Endothelial cell of umbilical vein (primary cell): Measurements from ENCODE around the gene TM4SF20. TPM values are rescaled to one million over a fixed set of nuclear protein-coding genes. Genes with fewer than 3 reads are reported as not detected.
A peak's percentile ranks its signal among the peaks of the same experiment; 100 is the strongest.

Experiments used
- BruUV-seq: library from RNA; stranded (reverse); fragments of 400-500 nt; replicated peaks from 2 replicates; lab custom pipeline; 2021; lab: Mats Ljungman, UMichigan
- CTCF ChIA-PET: fragments of 300-600, 350-600 bp; sonication (Branson Sonifier 250); formaldehyde crosslinking; loops from one replicate; lab custom pipeline; 2021; ENCODE audit warnings: antibody characterized with exemption, inconsistent platforms; lab: Charles Lee
- POLR2A ChIA-PET: fragments of 300-600, 350-600 bp; sonication (Branson Sonifier 250); formaldehyde crosslinking; loops from one replicate; lab custom pipeline; 2021; ENCODE audit warnings: antibody characterized with exemption, inconsistent platforms; lab: Charles Lee
- DNase-seq: peaks from one replicate; pipeline ENCODE4 v3.0.0-alpha.2; 2011; ENCODE audit warnings: low read depth, low spot score
- FAIRE-seq: peaks from 2 replicates; lab custom pipeline; 2011; peaks lifted over from hg19 to GRCh38; lab: Jason Lieb, UNC
- H2AFZ ChIP-seq: 2 replicates; pipeline ENCODE4 v1.6.0; 2012; ENCODE audit warnings: low read depth, low read length, control low read depth, inconsistent platforms
- H3K27ac ChIP-seq: 2 replicates; pipeline ENCODE4 v1.5.1; 2011; ENCODE audit warnings: low read depth, mild to moderate bottlenecking, control low read depth, low read length, moderate library complexity; ENCODE audit not compliant: insufficient read depth
- H3K27me3 ChIP-seq, 2 experiments: 2 replicates each; pipeline versions ENCODE4 v1.6.0 to v1.6.1; 2011; ENCODE audit warnings: low read length in 2 of 2, mixed read lengths in 1 of 2; ENCODE audit not compliant: control insufficient read depth in 2 of 2, insufficient read depth in 2 of 2
- H3K36me3 ChIP-seq, 2 experiments: 2 replicates in 1 of 2; 3 replicates in 1 of 2; pipeline ENCODE4 v1.5.1; 2011; ENCODE audit warnings: low read length in 2 of 2, mild to moderate bottlenecking in 1 of 2, moderate library complexity in 1 of 2; ENCODE audit not compliant: control insufficient read depth in 2 of 2, insufficient read depth in 2 of 2; ENCODE audit errors: extremely low read depth in 1 of 2
- H3K4me1 ChIP-seq: 3 replicates; pipeline ENCODE4 v1.5.1; 2011; ENCODE audit warnings: mild to moderate bottlenecking, low read length; ENCODE audit not compliant: control insufficient read depth, insufficient read depth; ENCODE audit errors: extremely low read depth
- H3K4me2 ChIP-seq: 2 replicates; pipeline ENCODE4 v1.6.1; 2011; ENCODE audit warnings: low read length, control low read depth, mixed read lengths; ENCODE audit not compliant: insufficient read depth
- H3K4me3 ChIP-seq, 3 experiments: fragments of 200-600 bp in 1 of 3; sonication (generic), shearing (Covaris generic) in 1 of 3; replicated peaks in 1 of 3; 2 replicates each; pipeline ENCODE4 v1.5.1; 2011 to 2016; ENCODE audit warnings: control low read depth in 3 of 3, low read length in 3 of 3, mild to moderate bottlenecking in 2 of 3, inconsistent platforms in 1 of 3, low read depth in 1 of 3, moderate library complexity in 1 of 3; ENCODE audit not compliant: insufficient read depth in 1 of 3
- H3K79me2 ChIP-seq: 2 replicates; pipeline ENCODE4 v1.6.0; 2012; ENCODE audit warnings: low read length, inconsistent platforms; ENCODE audit not compliant: control insufficient read depth, insufficient read depth
- H3K9ac ChIP-seq: replicated peaks from 2 replicates; pipeline ENCODE3; 2011; ENCODE audit warnings: low read length, control low read depth; ENCODE audit not compliant: insufficient read depth; ENCODE audit errors: extremely low read depth
- H3K9me1 ChIP-seq: replicated peaks from 3 replicates; pipeline ENCODE4 v1.6.0; 2011; ENCODE audit warnings: mild to moderate bottlenecking, low read length; ENCODE audit not compliant: control insufficient read depth, insufficient read depth; ENCODE audit errors: extremely low read depth
- H3K9me3 ChIP-seq: replicated peaks from 2 replicates; pipeline ENCODE4 v1.5.1; 2012; ENCODE audit warnings: low read length, inconsistent platforms; ENCODE audit not compliant: control insufficient read depth, insufficient read depth
- H4K20me1 ChIP-seq: replicated peaks from 2 replicates; pipeline ENCODE3; 2011; ENCODE audit warnings: mild to moderate bottlenecking, low read length; ENCODE audit not compliant: control insufficient read depth, insufficient read depth; ENCODE audit errors: extremely low read depth
- EZH2 ChIP-seq: IDR thresholded peaks from 2 replicates; pipeline ENCODE4 v1.6.1; 2012; ENCODE audit warnings: borderline replicate concordance, low read depth, mild to moderate bottlenecking, moderate library complexity, low read length, inconsistent platforms; ENCODE audit not compliant: severe bottlenecking
- FOS ChIP-seq: IDR thresholded peaks from 2 replicates; pipeline ENCODE4 v1.6.1; 2011; ENCODE audit warnings: mild to moderate bottlenecking, low read length, moderate library complexity, borderline replicate concordance; ENCODE audit not compliant: insufficient read depth
- GATA2 ChIP-seq: IDR thresholded peaks from 2 replicates; pipeline ENCODE4 v1.7.0; 2011; ENCODE audit warnings: low read depth, mild to moderate bottlenecking, moderate library complexity, mixed read lengths, low read length; ENCODE audit not compliant: insufficient read length, insufficient read depth
- JUN ChIP-seq: IDR thresholded peaks from 2 replicates; pipeline ENCODE4 v1.6.1; 2011; ENCODE audit warnings: borderline replicate concordance, low read depth; ENCODE audit not compliant: insufficient read length, insufficient read depth
- MYC ChIP-seq: IDR thresholded peaks from one replicate; pipeline ENCODE4 v1.6.1; 2011; ENCODE audit warnings: mild to moderate bottlenecking, low read depth, low read length
- POLR2A ChIP-seq: IDR thresholded peaks from 2 replicates; pipeline ENCODE4 v1.6.1; 2012; ENCODE audit warnings: low read depth, mild to moderate bottlenecking, control low read depth, low read length
- POLR2AphosphoS5 ChIP-seq: IDR thresholded peaks from 2 replicates; pipeline ENCODE4 v1.6.1; 2012; ENCODE audit warnings: low read depth, mild to moderate bottlenecking, control low read depth, low read length, moderate library complexity; ENCODE audit not compliant: insufficient read depth
- dilution Hi-C: fragments of 300-500 bp; cut with MboI; formaldehyde crosslinking; loops from one replicate; pipeline ENCODE4 v1.15.0; 2019; ENCODE audit warnings: low sequenced_read_pairs; ENCODE audit not compliant: extremely low pct_ligation_motif_present
- intact Hi-C: fragments of 100-400 bp; cut with micrococcal nuclease; formaldehyde crosslinking; loops from one replicate; pipeline ENCODE4 v1.10.0; 2022
- polyA plus RNA-seq, 4 experiments: library from polyadenylated mRNA; depleted of rRNA in 3 of 4; stranded (reverse) in 3 of 4; unstranded in 1 of 4; fragments of >200 nt; gene quantifications; 2 replicates each; pipeline versions ENCODE4 v1.2.1 to v1.2.3, GENCODE V29; 2011 to 2012; ENCODE audit warnings: missing spikeins in 1 of 4
- total RNA-seq: library from RNA; stranded (reverse); gene quantifications from 2 replicates; pipeline ENCODE4 v1.2.3, GENCODE V29; 2021
- TF ChIP-seq, protein P1 (sequence below): IDR thresholded peaks from 2 replicates; pipeline ENCODE4 v1.6.1; 2011; ENCODE audit not compliant: insufficient read depth, insufficient read length
- TF ChIP-seq, protein P2 (sequence below), 2 donors: IDR thresholded peaks; 1 replicate in 1 of 2; 2 replicates in 1 of 2; pipeline ENCODE4 v1.5.1; 2011; ENCODE audit warnings: low read length in 2 of 2, mild to moderate bottlenecking in 2 of 2, moderate library complexity in 2 of 2, control low read depth in 1 of 2, inconsistent platforms in 1 of 2, low read depth in 1 of 2; ENCODE audit not compliant: insufficient read depth in 1 of 2; ENCODE audit errors: extremely low read depth in 1 of 2

Gene TM4SF20
- total and polyA plus RNA-seq, 2 donors (not counting 3 experiments of a cell fraction or from before 2014, with no cell fraction given), result not detected

DNA sequence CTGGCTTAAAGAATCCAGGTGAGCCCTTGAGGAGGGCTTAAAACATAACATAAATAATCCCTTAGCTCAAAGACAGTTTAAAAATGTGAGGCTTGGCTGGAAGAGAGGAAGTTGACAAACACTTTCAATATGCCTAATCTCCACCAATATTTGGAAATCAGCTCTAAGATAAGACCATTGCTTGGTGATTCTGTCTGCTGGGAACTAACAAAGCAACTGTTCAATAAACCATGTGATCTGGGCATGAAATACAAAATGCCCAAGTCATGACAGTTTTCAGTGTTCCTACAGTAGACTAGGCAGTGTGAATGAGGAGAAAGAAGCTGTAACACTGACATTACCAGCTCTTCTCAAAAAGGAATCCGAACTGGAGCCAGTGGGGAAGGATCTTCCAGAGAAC lies 43.4 kb downstream of the TM4SF20 start:
- ChIA-PET POLR2A (no interaction called here), CTCF (interaction anchor here (2.2 kb wide), 1 partner anchor 9 kb away, joined by 10 read pairs; no protein-coding TSS in a partner anchor)
- FAIRE-seq, result no peak
- no peaks in the 10 kb centered on the region for H3K27me3 ChIP-seq
- dilution Hi-C loops, result no loop called here
- H3K4me3 ChIP-seq, result no peak overlapping the region
- H3K27ac ChIP-seq, result no peak overlapping the region
- TF ChIP-seq MYC (no peak), EZH2 (no peak), POLR2A (no peak), FOS (no peak), GATA2 (no peak)
- TF ChIP-seq, protein P1, sequence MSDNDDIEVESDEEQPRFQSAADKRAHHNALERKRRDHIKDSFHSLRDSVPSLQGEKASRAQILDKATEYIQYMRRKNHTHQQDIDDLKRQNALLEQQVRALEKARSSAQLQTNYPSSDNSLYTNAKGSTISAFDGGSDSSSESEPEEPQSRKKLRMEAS, result no peak
- H3K9me1 ChIP-seq, result no peaks in the 10 kb centered on the region
- H3K4me1 ChIP-seq, result no peaks in the 10 kb centered on the region
- no TSS peak for BruUV-seq
- no peak for DNase-seq
- H3K79me2 ChIP-seq, result peaks cover 3% of the 10 kb centered on the region
- no peaks in the 10 kb centered on the region for H4K20me1 ChIP-seq
- no peak overlapping the region for H3K4me2 ChIP-seq
- H2AFZ ChIP-seq, result no peak overlapping the region
- no peak overlapping the region for H3K9ac ChIP-seq
- peaks cover 3% of the 10 kb centered on the region in 2 experiments for H3K36me3 ChIP-seq
- H3K9me3 ChIP-seq, result no peaks in the 10 kb centered on the region
- intact Hi-C loops, result no loop called here

GRCh38 chr2:227326783-227327182 lies 52.3 kb downstream of the TM4SF20 start:
- Histone ChIP-seq H3K9me1 (no peaks in the 10 kb centered on the region), H2AFZ (no peak overlapping the region), H3K4me3 (no peak overlapping the region), H3K27me3 (no peaks in the 10 kb centered on the region), H3K9me3 (no peaks in the 10 kb centered on the region), H3K79me2 (peaks cover 36% of the 10 kb centered on the region), H3K4me2 (peak overlapping the region; percentile 84), H3K4me1 (peaks cover 12% of the 10 kb centered on the region), H3K9ac (no peak overlapping the region), H4K20me1 (no peaks in the 10 kb centered on the region), H3K36me3 (peaks cover 0 to 1% of the 10 kb centered on the region in 2 experiments), H3K27ac (no peak overlapping the region)
- POLR2A ChIA-PET, result no interaction called here
- dilution Hi-C loops, result no loop called here
- no peak for DNase-seq
- FAIRE-seq, result no peak
- TF ChIP-seq, protein P1, result no peak
- TF ChIP-seq GATA2 (no peak), POLR2AphosphoS5 (no peak), POLR2A (no peak), MYC (no peak), JUN (no peak), FOS (no peak), EZH2 (no peak)
- TF ChIP-seq, protein P2, sequence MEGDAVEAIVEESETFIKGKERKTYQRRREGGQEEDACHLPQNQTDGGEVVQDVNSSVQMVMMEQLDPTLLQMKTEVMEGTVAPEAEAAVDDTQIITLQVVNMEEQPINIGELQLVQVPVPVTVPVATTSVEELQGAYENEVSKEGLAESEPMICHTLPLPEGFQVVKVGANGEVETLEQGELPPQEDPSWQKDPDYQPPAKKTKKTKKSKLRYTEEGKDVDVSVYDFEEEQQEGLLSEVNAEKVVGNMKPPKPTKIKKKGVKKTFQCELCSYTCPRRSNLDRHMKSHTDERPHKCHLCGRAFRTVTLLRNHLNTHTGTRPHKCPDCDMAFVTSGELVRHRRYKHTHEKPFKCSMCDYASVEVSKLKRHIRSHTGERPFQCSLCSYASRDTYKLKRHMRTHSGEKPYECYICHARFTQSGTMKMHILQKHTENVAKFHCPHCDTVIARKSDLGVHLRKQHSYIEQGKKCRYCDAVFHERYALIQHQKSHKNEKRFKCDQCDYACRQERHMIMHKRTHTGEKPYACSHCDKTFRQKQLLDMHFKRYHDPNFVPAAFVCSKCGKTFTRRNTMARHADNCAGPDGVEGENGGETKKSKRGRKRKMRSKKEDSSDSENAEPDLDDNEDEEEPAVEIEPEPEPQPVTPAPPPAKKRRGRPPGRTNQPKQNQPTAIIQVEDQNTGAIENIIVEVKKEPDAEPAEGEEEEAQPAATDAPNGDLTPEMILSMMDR (IDR thresholded peaks at IDR 0.05; ENCODE audit: extremely low read depth in 1 of 2, insufficient read depth in 1 of 2, low read depth in 1 of 2, low read length in 2 of 2), result no peak
- CTCF ChIA-PET, result interaction anchor here (2.9 kb wide), 1 partner anchor 10 kb away, joined by 10 read pairs; no protein-coding TSS in a partner anchor
- intact Hi-C loops, result loop anchor here (5.0 kb wide), 2 partner anchors 441 to 536 kb away; no protein-coding TSS in a partner anchor
- BruUV-seq, result no TSS peak
